Endothelial cell of umbilical vein (primary cell): ENCODE data around the gene MSMB. TPM values are rescaled to one million over a fixed set of nuclear protein-coding genes. Genes with fewer than 3 reads are reported as not detected.

Experiments
- BruUV-seq: library from RNA; stranded (reverse); fragments of 400-500 nt; replicated peaks from 2 replicates; lab custom pipeline; 2021; lab: Mats Ljungman, UMichigan
- CTCF ChIA-PET: fragments of 300-600, 350-600 bp; sonication (Branson Sonifier 250); formaldehyde crosslinking; loops from one replicate; lab custom pipeline; 2021; ENCODE audit warnings: antibody characterized with exemption, inconsistent platforms; lab: Charles Lee
- POLR2A ChIA-PET: fragments of 300-600, 350-600 bp; sonication (Branson Sonifier 250); formaldehyde crosslinking; loops from one replicate; lab custom pipeline; 2021; ENCODE audit warnings: antibody characterized with exemption, inconsistent platforms; lab: Charles Lee
- DNase-seq: peaks from one replicate; pipeline ENCODE4 v3.0.0-alpha.2; 2011; ENCODE audit warnings: low read depth, low spot score
- FAIRE-seq: peaks from 2 replicates; lab custom pipeline; 2011; peaks lifted over from hg19 to GRCh38; lab: Jason Lieb, UNC
- H2AFZ ChIP-seq: 2 replicates; pipeline ENCODE4 v1.6.0; 2012; ENCODE audit warnings: low read depth, low read length, control low read depth, inconsistent platforms
- H3K27ac ChIP-seq: 2 replicates; pipeline ENCODE4 v1.5.1; 2011; ENCODE audit warnings: low read depth, mild to moderate bottlenecking, control low read depth, low read length, moderate library complexity; ENCODE audit not compliant: insufficient read depth
- H3K27me3 ChIP-seq, 2 experiments: 2 replicates each; pipeline versions ENCODE4 v1.6.0 to v1.6.1; 2011; ENCODE audit warnings: low read length in 2 of 2, mixed read lengths in 1 of 2; ENCODE audit not compliant: control insufficient read depth in 2 of 2, insufficient read depth in 2 of 2
- H3K36me3 ChIP-seq, 2 experiments: 2 replicates in 1 of 2; 3 replicates in 1 of 2; pipeline ENCODE4 v1.5.1; 2011; ENCODE audit warnings: low read length in 2 of 2, mild to moderate bottlenecking in 1 of 2, moderate library complexity in 1 of 2; ENCODE audit not compliant: control insufficient read depth in 2 of 2, insufficient read depth in 2 of 2; ENCODE audit errors: extremely low read depth in 1 of 2
- H3K4me1 ChIP-seq: 3 replicates; pipeline ENCODE4 v1.5.1; 2011; ENCODE audit warnings: mild to moderate bottlenecking, low read length; ENCODE audit not compliant: control insufficient read depth, insufficient read depth; ENCODE audit errors: extremely low read depth
- H3K4me2 ChIP-seq: 2 replicates; pipeline ENCODE4 v1.6.1; 2011; ENCODE audit warnings: low read length, control low read depth, mixed read lengths; ENCODE audit not compliant: insufficient read depth
- H3K4me3 ChIP-seq, 3 experiments: fragments of 200-600 bp in 1 of 3; sonication (generic), shearing (Covaris generic) in 1 of 3; replicated peaks in 1 of 3; 2 replicates each; pipeline ENCODE4 v1.5.1; 2011 to 2016; ENCODE audit warnings: control low read depth in 3 of 3, low read length in 3 of 3, mild to moderate bottlenecking in 2 of 3, inconsistent platforms in 1 of 3, low read depth in 1 of 3, moderate library complexity in 1 of 3; ENCODE audit not compliant: insufficient read depth in 1 of 3
- H3K79me2 ChIP-seq: 2 replicates; pipeline ENCODE4 v1.6.0; 2012; ENCODE audit warnings: low read length, inconsistent platforms; ENCODE audit not compliant: control insufficient read depth, insufficient read depth
- H3K9ac ChIP-seq: replicated peaks from 2 replicates; pipeline ENCODE3; 2011; ENCODE audit warnings: low read length, control low read depth; ENCODE audit not compliant: insufficient read depth; ENCODE audit errors: extremely low read depth
- H3K9me1 ChIP-seq: replicated peaks from 3 replicates; pipeline ENCODE4 v1.6.0; 2011; ENCODE audit warnings: mild to moderate bottlenecking, low read length; ENCODE audit not compliant: control insufficient read depth, insufficient read depth; ENCODE audit errors: extremely low read depth
- H3K9me3 ChIP-seq: replicated peaks from 2 replicates; pipeline ENCODE4 v1.5.1; 2012; ENCODE audit warnings: low read length, inconsistent platforms; ENCODE audit not compliant: control insufficient read depth, insufficient read depth
- H4K20me1 ChIP-seq: replicated peaks from 2 replicates; pipeline ENCODE3; 2011; ENCODE audit warnings: mild to moderate bottlenecking, low read length; ENCODE audit not compliant: control insufficient read depth, insufficient read depth; ENCODE audit errors: extremely low read depth
- EZH2 ChIP-seq: IDR thresholded peaks from 2 replicates; pipeline ENCODE4 v1.6.1; 2012; ENCODE audit warnings: borderline replicate concordance, low read depth, mild to moderate bottlenecking, moderate library complexity, low read length, inconsistent platforms; ENCODE audit not compliant: severe bottlenecking
- FOS ChIP-seq: IDR thresholded peaks from 2 replicates; pipeline ENCODE4 v1.6.1; 2011; ENCODE audit warnings: mild to moderate bottlenecking, low read length, moderate library complexity, borderline replicate concordance; ENCODE audit not compliant: insufficient read depth
- GATA2 ChIP-seq: IDR thresholded peaks from 2 replicates; pipeline ENCODE4 v1.7.0; 2011; ENCODE audit warnings: low read depth, mild to moderate bottlenecking, moderate library complexity, mixed read lengths, low read length; ENCODE audit not compliant: insufficient read length, insufficient read depth
- JUN ChIP-seq: IDR thresholded peaks from 2 replicates; pipeline ENCODE4 v1.6.1; 2011; ENCODE audit warnings: borderline replicate concordance, low read depth; ENCODE audit not compliant: insufficient read length, insufficient read depth
- MYC ChIP-seq: IDR thresholded peaks from one replicate; pipeline ENCODE4 v1.6.1; 2011; ENCODE audit warnings: mild to moderate bottlenecking, low read depth, low read length
- POLR2A ChIP-seq: IDR thresholded peaks from 2 replicates; pipeline ENCODE4 v1.6.1; 2012; ENCODE audit warnings: low read depth, mild to moderate bottlenecking, control low read depth, low read length
- POLR2AphosphoS5 ChIP-seq: IDR thresholded peaks from 2 replicates; pipeline ENCODE4 v1.6.1; 2012; ENCODE audit warnings: low read depth, mild to moderate bottlenecking, control low read depth, low read length, moderate library complexity; ENCODE audit not compliant: insufficient read depth
- dilution Hi-C: fragments of 300-500 bp; cut with MboI; formaldehyde crosslinking; loops from one replicate; pipeline ENCODE4 v1.15.0; 2019; ENCODE audit warnings: low sequenced_read_pairs; ENCODE audit not compliant: extremely low pct_ligation_motif_present
- intact Hi-C: fragments of 100-400 bp; cut with micrococcal nuclease; formaldehyde crosslinking; loops from one replicate; pipeline ENCODE4 v1.10.0; 2022
- polyA plus RNA-seq, 4 experiments: library from polyadenylated mRNA; depleted of rRNA in 3 of 4; stranded (reverse) in 3 of 4; unstranded in 1 of 4; fragments of >200 nt; gene quantifications; 2 replicates each; pipeline versions ENCODE4 v1.2.1 to v1.2.3, GENCODE V29; 2011 to 2012; ENCODE audit warnings: missing spikeins in 1 of 4
- total RNA-seq: library from RNA; stranded (reverse); gene quantifications from 2 replicates; pipeline ENCODE4 v1.2.3, GENCODE V29; 2021
- TF ChIP-seq, protein P1 (sequence below), 2 donors: IDR thresholded peaks; 1 replicate in 1 of 2; 2 replicates in 1 of 2; pipeline ENCODE4 v1.5.1; 2011; ENCODE audit warnings: low read length in 2 of 2, mild to moderate bottlenecking in 2 of 2, moderate library complexity in 2 of 2, control low read depth in 1 of 2, inconsistent platforms in 1 of 2, low read depth in 1 of 2; ENCODE audit not compliant: insufficient read depth in 1 of 2; ENCODE audit errors: extremely low read depth in 1 of 2
- TF ChIP-seq, protein P2 (sequence below): IDR thresholded peaks from 2 replicates; pipeline ENCODE4 v1.6.1; 2011; ENCODE audit not compliant: insufficient read depth, insufficient read length

Gene MSMB
- total and polyA plus RNA-seq, 2 donors (not counting 3 experiments of a cell fraction or from before 2014, with no cell fraction given): not detected

DNA sequence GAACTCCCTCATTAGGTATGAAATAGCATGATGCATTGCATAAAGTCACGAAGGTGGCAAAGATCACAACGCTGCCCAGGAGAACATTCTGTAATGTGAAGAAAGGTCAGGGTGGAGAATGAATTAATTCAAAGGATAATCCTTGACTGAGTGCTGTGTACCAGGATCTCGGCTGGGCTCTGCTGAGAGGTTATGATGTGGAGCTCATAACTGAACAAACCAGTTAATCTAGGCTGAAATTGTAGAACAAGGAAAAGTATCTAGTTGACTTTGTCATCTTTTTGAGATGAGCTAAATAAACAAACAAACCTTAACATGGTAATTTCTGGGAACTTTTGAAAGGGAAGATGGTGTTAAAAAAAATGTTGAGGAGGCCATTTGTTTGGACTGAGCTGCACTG, 6.1 kb downstream of the MSMB start:
- no peaks in the 10 kb centered on the region for H3K9me1 ChIP-seq
- DNase-seq (no peak), FAIRE-seq (no peak)
- no peaks in the 10 kb centered on the region for H3K79me2 ChIP-seq
- H3K9me3 ChIP-seq: no peaks in the 10 kb centered on the region
- H3K9ac ChIP-seq: no peak overlapping the region
- TF ChIP-seq, protein P1, sequence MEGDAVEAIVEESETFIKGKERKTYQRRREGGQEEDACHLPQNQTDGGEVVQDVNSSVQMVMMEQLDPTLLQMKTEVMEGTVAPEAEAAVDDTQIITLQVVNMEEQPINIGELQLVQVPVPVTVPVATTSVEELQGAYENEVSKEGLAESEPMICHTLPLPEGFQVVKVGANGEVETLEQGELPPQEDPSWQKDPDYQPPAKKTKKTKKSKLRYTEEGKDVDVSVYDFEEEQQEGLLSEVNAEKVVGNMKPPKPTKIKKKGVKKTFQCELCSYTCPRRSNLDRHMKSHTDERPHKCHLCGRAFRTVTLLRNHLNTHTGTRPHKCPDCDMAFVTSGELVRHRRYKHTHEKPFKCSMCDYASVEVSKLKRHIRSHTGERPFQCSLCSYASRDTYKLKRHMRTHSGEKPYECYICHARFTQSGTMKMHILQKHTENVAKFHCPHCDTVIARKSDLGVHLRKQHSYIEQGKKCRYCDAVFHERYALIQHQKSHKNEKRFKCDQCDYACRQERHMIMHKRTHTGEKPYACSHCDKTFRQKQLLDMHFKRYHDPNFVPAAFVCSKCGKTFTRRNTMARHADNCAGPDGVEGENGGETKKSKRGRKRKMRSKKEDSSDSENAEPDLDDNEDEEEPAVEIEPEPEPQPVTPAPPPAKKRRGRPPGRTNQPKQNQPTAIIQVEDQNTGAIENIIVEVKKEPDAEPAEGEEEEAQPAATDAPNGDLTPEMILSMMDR (IDR thresholded peaks at IDR 0.05; ENCODE audit: extremely low read depth in 1 of 2, insufficient read depth in 1 of 2, low read depth in 1 of 2, low read length in 2 of 2): no peak
- TF ChIP-seq POLR2AphosphoS5: no peak
- TF ChIP-seq FOS: no peak
- TF ChIP-seq EZH2: no peak
- no peak for TF ChIP-seq GATA2
- TF ChIP-seq, protein P2, sequence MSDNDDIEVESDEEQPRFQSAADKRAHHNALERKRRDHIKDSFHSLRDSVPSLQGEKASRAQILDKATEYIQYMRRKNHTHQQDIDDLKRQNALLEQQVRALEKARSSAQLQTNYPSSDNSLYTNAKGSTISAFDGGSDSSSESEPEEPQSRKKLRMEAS: no peak
- TF ChIP-seq JUN: no peak
- TF ChIP-seq POLR2A: no peak
- no peak for TF ChIP-seq MYC
- H3K36me3 ChIP-seq: no peaks in the 10 kb centered on the region
- dilution Hi-C loops (no loop called here), intact Hi-C loops (no loop called here)
- no peak overlapping the region for H3K4me3 ChIP-seq
- H3K27ac ChIP-seq: no peak overlapping the region
- no peak overlapping the region for H3K4me2 ChIP-seq
- H2AFZ ChIP-seq: no peak overlapping the region
- ChIA-PET CTCF (no interaction called here), POLR2A (no interaction called here)
- no peaks in the 10 kb centered on the region for H4K20me1 ChIP-seq
- peaks cover 1 to 12% of the 10 kb centered on the region in 2 experiments for H3K27me3 ChIP-seq
- peaks cover 10% of the 10 kb centered on the region for H3K4me1 ChIP-seq
- no TSS peak for BruUV-seq
